Globus pallidus (tissue), 1 donor: ENCODE results near the gene RNU5D-1.
"Not testable (repeated sequence)": the region's sequence is repeated elsewhere in the genome, so short reads cannot be mapped to it uniquely, and the experiment has no call there.

Experiments used
- DNase-seq: peaks from one replicate; pipeline ENCODE4 v3.0.0-alpha.2; 2015; ENCODE audit warnings: low spot score

RNU5D-1 gene

GRCh38 chr1:44730741-44731512, at the start of gene RNU5D-1:
Gene RNU5D-1, minus strand, starts transcription at chr1:44731170.
- DNase-seq, result peak; percentile 95

GRCh38 chr1:44780583-44781121, 49.7 kb upstream of the RNU5D-1 start:
- DNase-seq, result no peak

- DNase-seq, result no peak
These were observed 48.0 kb upstream of the RNU5D-1 start for GRCh38 chr1:44778705-44779576.

- DNase-seq, result no peak
These were observed 47.1 kb upstream of the RNU5D-1 start for GRCh38 chr1:44777969-44778635.

GRCh38 chr1:44777547-44777946, 46.6 kb upstream of the RNU5D-1 start:
- DNase-seq, result no peak

- DNase-seq, result no peak
These were observed 45.7 kb upstream of the RNU5D-1 start for GRCh38 chr1:44776730-44777068.

- peak; percentile 26 for DNase-seq
These were observed 45.2 kb upstream of the RNU5D-1 start for GRCh38 chr1:44775930-44776729.

GRCh38 chr1:44775078-44775929, 44.3 kb upstream of the RNU5D-1 start, which contains the start of gene RPS8:
Gene RPS8, plus strand, starts transcription at chr1:44775540. Its CDS starts 57 bp downstream, at chr1:44775597.
- peak; percentile 92 for DNase-seq

GRCh38 chr1:44766421-44766820, 35.5 kb upstream of the RNU5D-1 start:
- DNase-seq, result not testable (repeated sequence)

- DNase-seq, result no peak
These were observed 29.9 kb upstream of the RNU5D-1 start for GRCh38 chr1:44760876-44761275.

- no peak for DNase-seq
These were observed 28.1 kb upstream of the RNU5D-1 start for GRCh38 chr1:44759077-44759476.

- DNase-seq, result no peak
These were observed 26.4 kb upstream of the RNU5D-1 start for GRCh38 chr1:44757420-44757819.

GRCh38 chr1:44747878-44748277, 16.9 kb upstream of the RNU5D-1 start:
- no peak for DNase-seq

- no peak for DNase-seq
These were observed 12.2 kb upstream of the RNU5D-1 start for GRCh38 chr1:44743211-44743610.

- DNase-seq, result no peak
These were observed 9.2 kb upstream of the RNU5D-1 start for GRCh38 chr1:44740179-44740617.

GRCh38 chr1:44739307-44740178, 8.6 kb upstream of the RNU5D-1 start, which contains the start of gene KIF2C:
Gene KIF2C, plus strand, starts transcription at chr1:44739837. Its CDS starts 96 bp downstream, at chr1:44739933.
- DNase-seq, result peak; percentile 97

- DNase-seq, result not testable (repeated sequence)
These were observed 8.0 kb upstream of the RNU5D-1 start for GRCh38 chr1:44738953-44739306.

- no peak for DNase-seq
These were observed 5.0 kb upstream of the RNU5D-1 start for GRCh38 chr1:44735992-44736391.

- DNase-seq, result no peak
These were observed 2.8 kb upstream of the RNU5D-1 start for GRCh38 chr1:44733784-44734183.
